Measurements from ENCODE around the gene SLC25A21.

DNA sequence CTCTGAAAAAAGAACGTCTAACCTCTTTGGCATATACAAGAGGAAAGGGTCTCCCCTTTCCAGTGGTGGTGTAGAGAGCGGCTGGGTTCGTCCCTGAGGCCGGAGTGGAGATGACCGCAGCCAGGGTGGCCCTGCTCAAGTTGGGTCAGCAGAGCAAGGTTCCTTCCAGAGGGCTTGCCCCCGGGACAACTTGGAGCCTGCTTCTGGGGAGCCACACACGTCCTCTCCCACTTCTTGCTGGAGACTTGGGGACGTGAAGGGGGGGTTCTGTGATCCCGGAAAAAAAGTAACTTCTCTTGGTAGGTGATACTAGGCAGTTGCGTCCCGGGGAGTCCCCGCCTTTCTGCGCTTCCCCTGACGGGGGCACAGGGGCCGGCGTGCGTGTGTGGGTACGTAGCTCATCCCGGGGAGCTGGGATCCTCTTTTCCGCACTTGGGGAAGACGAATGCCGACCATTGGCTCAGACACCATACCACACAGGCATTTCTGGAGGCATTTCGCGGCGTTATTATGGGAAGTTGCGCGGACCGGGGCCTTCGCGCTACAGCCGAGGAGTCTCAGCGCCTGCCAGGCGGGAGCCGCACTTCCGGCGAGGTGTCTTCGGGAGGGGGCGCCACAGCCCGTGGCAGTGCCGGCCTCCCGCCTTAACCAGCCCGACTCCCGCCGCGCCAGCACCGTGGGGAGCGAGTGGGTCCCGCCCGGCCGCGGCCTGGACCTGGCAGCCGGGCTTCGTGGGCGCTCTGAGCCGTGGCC lies 525.6 kb downstream of the SLC25A21 start:
- TF ChIP-seq POLR2A (IDR thresholded peaks at IDR 0.05) (no peak), CTCF (IDR thresholded peaks at IDR 0.05) (no peak), POLR2AphosphoS5 (IDR thresholded peaks at IDR 0.05) (no peak), EP300 (IDR thresholded peaks at IDR 0.05) (no peak)

All from stomach (tissue), 4 donors.